RWPE2 (cell line): ENCODE results near the gene SUSD1.

Experiments
- ATAC-seq: fragments of 200-7000 bp; cut with Tn5 transposase; 3 replicates; pipeline ENCODE4 v1.9.1; 2021; ENCODE audit warnings: low read depth
- DNase-seq: peaks from one replicate; pipeline ENCODE4 v3.0.0-alpha.2; 2020; ENCODE audit warnings: low spot score
- H3K27ac ChIP-seq: fragments of 450-650 bp; 2 replicates; pipeline ENCODE4 v1.5.1; 2017; ENCODE audit warnings: mild to moderate bottlenecking; ENCODE audit not compliant: poor library complexity, severe bottlenecking
- H3K27me3 ChIP-seq: fragments of 250-450 bp; sonication (Bioruptor Pico); 2 replicates; pipeline ENCODE4 v1.5.1; 2021; ENCODE audit warnings: mild to moderate bottlenecking, moderate library complexity; ENCODE audit not compliant: insufficient read depth, poor library complexity, severe bottlenecking
- H3K36me3 ChIP-seq: fragments of 250-450 bp; sonication (Bioruptor Pico); 2 replicates; pipeline ENCODE4 v1.5.1; 2020; ENCODE audit warnings: low read depth, mild to moderate bottlenecking, moderate library complexity
- H3K4me1 ChIP-seq: fragments of 250-450 bp; sonication (Bioruptor Pico); 2 replicates; pipeline ENCODE4 v1.5.1; 2021; ENCODE audit warnings: mild to moderate bottlenecking, moderate library complexity; ENCODE audit not compliant: insufficient read depth, poor library complexity, severe bottlenecking
- H3K4me3 ChIP-seq: fragments of 250-450 bp; sonication (Bioruptor Pico); 2 replicates; pipeline ENCODE4 v1.5.1; 2021; ENCODE audit warnings: mild to moderate bottlenecking, moderate library complexity; ENCODE audit not compliant: severe bottlenecking
- H3K9me3 ChIP-seq: fragments of 250-450 bp; sonication (Bioruptor Pico); 2 replicates; pipeline ENCODE4 v1.5.1; 2021; ENCODE audit warnings: mild to moderate bottlenecking, moderate library complexity; ENCODE audit not compliant: severe bottlenecking
- CTCF ChIP-seq: fragments of 450-650 bp; IDR thresholded peaks from one replicate; pipeline ENCODE4 v1.5.1; 2017; ENCODE audit warnings: mild to moderate bottlenecking, moderate library complexity; ENCODE audit not compliant: poor library complexity, severe bottlenecking

Gene SUSD1

DNA sequence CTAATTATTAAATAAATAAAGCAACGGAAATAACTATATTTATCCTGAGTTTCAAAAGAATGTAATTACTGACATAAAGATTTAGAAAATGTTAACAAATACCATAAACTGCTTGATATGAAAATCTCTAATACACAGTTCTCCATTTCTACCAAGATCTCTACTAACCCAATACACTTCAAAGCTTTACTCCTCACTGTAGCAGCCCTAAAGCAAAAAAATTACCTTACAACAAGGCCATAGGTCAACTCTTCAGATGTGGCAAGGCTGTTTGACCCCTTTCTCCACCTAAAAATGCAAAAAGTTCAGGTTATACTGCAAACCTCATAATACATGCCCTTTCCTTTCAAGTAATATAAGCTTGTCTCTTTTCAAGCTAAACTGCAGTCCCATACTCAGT lies 181.8 kb downstream of the SUSD1 start:
- no peak for DNase-seq

GRCh38 chr9:111992523-111992922 lies 182.6 kb downstream of the SUSD1 start:
- H3K27ac ChIP-seq, result peak overlapping the region; percentile 35
- H3K36me3 ChIP-seq, result no peaks in the 10 kb centered on the region
- no peak for DNase-seq
- H3K4me1 ChIP-seq, result peaks cover 8% of the 10 kb centered on the region
- no peak overlapping the region for H3K4me3 ChIP-seq
- TF ChIP-seq CTCF, result no peak
- no peaks in the 10 kb centered on the region for H3K27me3 ChIP-seq
- peaks cover 7% of the 10 kb centered on the region for H3K9me3 ChIP-seq
- ATAC-seq, result peak; percentile 100

More for the DNA sequence above, 181.8 kb downstream of the SUSD1 start:
- TF ChIP-seq CTCF, result no peak
- no peak for ATAC-seq
- Histone ChIP-seq H3K4me1 (peaks cover 8% of the 10 kb centered on the region), H3K4me3 (no peak overlapping the region), H3K27me3 (no peaks in the 10 kb centered on the region), H3K9me3 (peaks cover 7% of the 10 kb centered on the region), H3K27ac (no peak overlapping the region), H3K36me3 (no peaks in the 10 kb centered on the region)

- no peak for TF ChIP-seq CTCF
- Histone ChIP-seq H3K4me1 (peaks cover 8% of the 10 kb centered on the region), H3K4me3 (no peak overlapping the region), H3K36me3 (no peaks in the 10 kb centered on the region), H3K9me3 (peaks cover 7% of the 10 kb centered on the region), H3K27ac (no peak overlapping the region), H3K27me3 (no peaks in the 10 kb centered on the region)
- DNase-seq (no peak), ATAC-seq (no peak)
Observed at GRCh38 chr9:111991179-111991578, 183.9 kb downstream of the SUSD1 start.
